ENCODE measurements around the gene ANAPC2. TPM values are rescaled to one million over a fixed set of nuclear protein-coding genes. Genes with fewer than 3 reads are reported as not detected.

ANAPC2 gene
- total RNA-seq, 2 experiments from 2014 or later: 144 to 149 TPM

DNA sequence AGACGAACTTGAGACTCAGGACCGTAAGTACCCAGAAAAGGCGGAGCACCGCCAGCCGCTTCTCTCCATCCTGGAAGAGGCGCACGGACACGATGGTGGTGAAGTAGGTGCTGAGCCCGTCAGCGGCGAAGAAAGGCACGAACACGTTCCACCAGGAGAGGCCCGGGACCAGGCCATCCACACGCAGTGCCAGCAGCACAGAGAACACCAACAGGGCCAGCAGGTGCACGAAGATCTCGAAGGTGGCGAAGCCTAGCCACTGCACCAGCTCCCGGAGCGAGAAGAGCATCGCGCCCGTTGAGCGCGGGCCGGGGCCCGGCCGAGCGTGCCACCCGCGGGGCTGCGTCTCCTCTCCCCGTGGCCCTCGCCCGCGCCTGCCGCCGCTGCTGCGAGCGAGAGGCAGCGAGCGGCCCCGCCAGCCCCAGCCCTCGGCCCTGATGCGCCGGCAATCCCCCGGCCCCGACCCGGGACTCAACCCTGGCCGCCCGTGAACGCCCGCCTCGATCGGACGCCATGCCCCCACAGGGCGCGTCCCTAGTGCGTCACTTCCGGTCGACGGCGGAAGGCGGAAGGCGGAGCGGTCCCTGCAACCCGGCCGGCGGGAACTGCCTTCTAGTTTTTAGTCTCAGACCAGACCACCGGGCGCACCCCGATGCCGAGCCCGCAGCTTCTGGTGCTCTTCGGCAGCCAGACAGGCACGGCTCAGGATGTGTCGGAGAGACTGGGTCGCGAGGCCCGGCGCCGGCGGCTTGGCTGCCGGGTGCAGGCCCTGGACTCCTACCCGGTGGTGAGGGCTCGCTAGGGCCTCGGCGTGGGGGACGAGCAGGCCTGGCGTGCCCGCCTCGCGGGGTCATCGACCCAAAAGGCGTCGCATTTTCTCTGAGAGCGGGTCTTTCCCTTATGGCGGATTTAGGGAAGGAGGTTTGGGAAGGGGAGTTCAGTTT is 17.0 kb upstream of the ANAPC2 start, which contains the start of the genes NDOR1 and TMEM203:
Gene NDOR1 (plus strand): TSS at position 575 of the 944 bp plus-strand sequence. CDS start 78 bp downstream, at position 653.
Gene TMEM203 (minus strand): TSS at position 523 of the 944 bp plus-strand sequence. CDS start 234 bp downstream, at position 289.
- CTCF ChIA-PET: interaction anchor here (0.6 kb wide), 1 partner anchor 31 kb away, joined by 3 read pairs; no protein-coding TSS in a partner anchor
- Histone ChIP-seq H3K4me3 (ENCODE audit: low read length) (peak within 1 kb of the TSS; percentile 90), H3K27me3 (ENCODE audit: control insufficient read depth in 1 of 2, insufficient read depth in 2 of 2, low read length in 2 of 2) (no peaks in the 10 kb centered on the region), H3K9me3 (ENCODE audit: control insufficient read depth in 1 of 2, insufficient read depth in 1 of 2, low read length in 2 of 2) (no peaks in the 10 kb centered on the region), H3K36me3 (ENCODE audit: insufficient read depth, low read length) (peaks cover 5% of the 10 kb centered on the region), H3K4me1 (ENCODE audit: insufficient read depth, low read length) (peaks cover 48% of the 10 kb centered on the region), H3K27ac (ENCODE audit: low read depth in 1 of 2, low read length in 2 of 2) (peak within 1 kb of the TSS; percentile 79 to 88)
- Mint-ChIP-seq H3K27ac (peak within 1 kb of the TSS; percentile 93), H3K36me3 (ENCODE audit: low read depth) (peaks cover 13% of the 10 kb centered on the region), H3K27me3 (no peaks in the 10 kb centered on the region), H3K4me1 (ENCODE audit: low read depth) (peaks cover 44% of the 10 kb centered on the region), H3K4me3 (peak within 1 kb of the TSS; percentile 95), H3K9me3 (no peaks in the 10 kb centered on the region)
- ATAC-seq (ENCODE audit: poor library complexity): peak; percentile 48
- intact Hi-C loops (cut with DNase I, micrococcal nuclease): loop anchor here (1.0 kb wide), 2 partner anchors 17 to 18 kb away; partner anchors contain the start of genes ANAPC2 (in 1 of the 2) and SSNA1 (in 1 of the 2)
- no peak for TF ChIP-seq CTCF (IDR thresholded peaks at IDR 0.05)
- DNase-seq: peak; percentile 86 to 96 (median 92)
- POLR2A ChIA-PET: interaction anchor here (0.8 to 4.0 kb wide), 8 partner anchors 10 to 119 kb away, joined by 3 to 22 read pairs (median 6); partner anchors contain the start of genes MAN1B1, RNF208, SSNA1 and TUBB4B

GRCh38 chr9:137204731-137205125 is 16.4 kb upstream of the ANAPC2 start:
- peak overlapping the region; percentile 90 for H3K4me3 ChIP-seq (ENCODE audit: low read length)
- H3K27me3 Mint-ChIP-seq: no peaks in the 10 kb centered on the region
- peak overlapping the region; percentile 93 for H3K27ac Mint-ChIP-seq
- ChIA-PET POLR2A (interaction anchor here (0.8 to 4.0 kb wide), 8 partner anchors 11 to 118 kb away, joined by 3 to 22 read pairs (median 5); partner anchors contain the start of genes MAN1B1, RNF208, SSNA1 and TUBB4B), CTCF (interaction anchor here (0.6 to 1.1 kb wide), 2 partner anchors 16 to 32 kb away, joined by 3 read pairs; no protein-coding TSS in a partner anchor)
- peak overlapping the region; percentile 79 to 88 for H3K27ac ChIP-seq (ENCODE audit: low read depth in 1 of 2, low read length in 2 of 2)
- no peak for TF ChIP-seq CTCF (IDR thresholded peaks at IDR 0.05)
- peak overlapping the region; percentile 95 for H3K4me3 Mint-ChIP-seq
- no peaks in the 10 kb centered on the region for H3K9me3 ChIP-seq (ENCODE audit: control insufficient read depth in 1 of 2, insufficient read depth in 1 of 2, low read length in 2 of 2)
- H3K4me1 ChIP-seq (ENCODE audit: insufficient read depth, low read length): peaks cover 51% of the 10 kb centered on the region
- intact Hi-C loops (cut with DNase I, micrococcal nuclease): loop anchor here (1.0 kb wide), 2 partner anchors 16 to 19 kb away; partner anchors contain the start of genes ANAPC2 (in 1 of the 2) and SSNA1 (in 1 of the 2)
- no peaks in the 10 kb centered on the region for H3K9me3 Mint-ChIP-seq
- H3K27me3 ChIP-seq (ENCODE audit: control insufficient read depth in 1 of 2, insufficient read depth in 2 of 2, low read length in 2 of 2): no peaks in the 10 kb centered on the region
- ATAC-seq (ENCODE audit: poor library complexity) (no peak), DNase-seq (no peak)
- H3K36me3 ChIP-seq (ENCODE audit: insufficient read depth, low read length): peaks cover 5% of the 10 kb centered on the region
- H3K4me1 Mint-ChIP-seq (ENCODE audit: low read depth): peaks cover 44% of the 10 kb centered on the region
- H3K36me3 Mint-ChIP-seq (ENCODE audit: low read depth): peaks cover 13% of the 10 kb centered on the region

- Histone ChIP-seq H3K27me3 (ENCODE audit: control insufficient read depth in 1 of 2, insufficient read depth in 2 of 2, low read length in 2 of 2) (no peaks in the 10 kb centered on the region), H3K4me1 (ENCODE audit: insufficient read depth, low read length) (peaks cover 65% of the 10 kb centered on the region), H3K36me3 (ENCODE audit: insufficient read depth, low read length) (peaks cover 2% of the 10 kb centered on the region), H3K4me3 (ENCODE audit: low read length) (no peak overlapping the region), H3K9me3 (ENCODE audit: control insufficient read depth in 1 of 2, insufficient read depth in 1 of 2, low read length in 2 of 2) (peaks cover 0 to 6% of the 10 kb centered on the region in 2 experiments), H3K27ac (ENCODE audit: low read depth in 1 of 2, low read length in 2 of 2) (no peak overlapping the region)
- ChIA-PET CTCF (no interaction called here), POLR2A (interaction anchor here (0.7 to 2.2 kb wide), 3 partner anchors 14 to 73 kb away, joined by 3 to 9 read pairs (median 3); partner anchors contain the start of gene SSNA1)
- no peak for ATAC-seq (ENCODE audit: poor library complexity)
- no peak for TF ChIP-seq CTCF (IDR thresholded peaks at IDR 0.05)
- peaks cover 44% of the 10 kb centered on the region for H3K4me1 Mint-ChIP-seq (ENCODE audit: low read depth)
- peak overlapping the region; percentile 60 for H3K4me3 Mint-ChIP-seq
- H3K9me3 Mint-ChIP-seq: no peaks in the 10 kb centered on the region
- no peak for DNase-seq
- no peaks in the 10 kb centered on the region for H3K27me3 Mint-ChIP-seq
- peaks cover 13% of the 10 kb centered on the region for H3K36me3 Mint-ChIP-seq (ENCODE audit: low read depth)
- peak overlapping the region; percentile 58 for H3K27ac Mint-ChIP-seq
- intact Hi-C loops (cut with DNase I, micrococcal nuclease): no loop called here
These were observed 14.6 kb upstream of the ANAPC2 start for GRCh38 chr9:137202966-137203365.

Data from CD4-positive, alpha-beta T cell (primary cell).